Measurements from ENCODE around the gene IQCF5. TPM values are rescaled to one million over a fixed set of nuclear protein-coding genes. Genes with fewer than 3 reads are reported as not detected.

Gene IQCF5
- total RNA-seq, 4 donors from 2014 or later, result not detected

GRCh38 chr3:51830345-51830744 lies 45.1 kb downstream of the IQCF5 start:
- WGBS, 2 donors, result 92 to 95% methylated on average over 11 to 13 of the region's 13 CpGs
- Histone ChIP-seq H3K36me3 (no peaks in the 10 kb centered on the region), H3K27me3 (no peaks in the 10 kb centered on the region), H3K4me1 (no peaks in the 10 kb centered on the region), H3K9me3 (no peaks in the 10 kb centered on the region), H3K4me3 (replicated peaks in 1 of 3) (no peak overlapping the region), H3K27ac (no peak overlapping the region)
- DNase-seq, result no peak
- intact Hi-C loops (cut with DNase I), result no loop called here
- TF ChIP-seq POLR2A (IDR thresholded peaks at IDR 0.05) (no peak), CTCF (IDR thresholded peaks at IDR 0.05) (no peak)

GRCh38 chr3:51828297-51828696 lies 47.1 kb downstream of the IQCF5 start:
- no peaks in the 10 kb centered on the region for H3K27me3 ChIP-seq
- intact Hi-C loops (cut with DNase I), result no loop called here
- H3K9me3 ChIP-seq, result no peaks in the 10 kb centered on the region
- H3K4me1 ChIP-seq, result no peaks in the 10 kb centered on the region
- no peak for DNase-seq
- H3K4me3 ChIP-seq (replicated peaks in 1 of 3), result no peak overlapping the region
- no peaks in the 10 kb centered on the region for H3K36me3 ChIP-seq
- WGBS, 2 donors, result 83 to 84% methylated on average over 1 of the region's 1 CpG
- no peak overlapping the region for H3K27ac ChIP-seq
- TF ChIP-seq POLR2A (IDR thresholded peaks at IDR 0.05) (no peak), CTCF (IDR thresholded peaks at IDR 0.05) (no peak)

Small RNA genes within 50 kb of the gene (small RNA-seq; reads per million reads assigned to genes)
- not detected for gene RN7SL504P

Other genes with a start within 250 kb of the IQCF5 start
- gene TEX264, start 204.3 kb downstream of the IQCF5 start, total RNA-seq, result 100 to 1,000 TPM in 3 of 4 donors, 10 to 100 TPM in 1; 74.3 to 135 (median 122) TPM
- gene GRM2, start 168.5 kb downstream of the IQCF5 start, total RNA-seq, result under 1 TPM in 3 of 4 donors, not detected in 1; 0.20 to 0.81 (median 0.45) TPM
- not detected for gene IQCF6, start 96.4 kb downstream of the IQCF5 start, total RNA-seq
- gene IQCF2, start 14.0 kb downstream of the IQCF5 start, total RNA-seq, result not detected
- not detected for gene IQCF1, start 27.8 kb upstream of the IQCF5 start, total RNA-seq
- gene RRP9, start 66.3 kb upstream of the IQCF5 start, total RNA-seq, result 10 to 100 TPM in 3 of 4 donors, 1 to 10 TPM in 1; 7.3 to 14.4 (median 11.9) TPM
- gene PARP3, start 66.8 kb upstream of the IQCF5 start, total RNA-seq, result 10 to 100 TPM; 32.1 to 50.8 (median 47.1) TPM
- 1 to 10 TPM in 1 of 4 donors, under 1 TPM in 2, not detected in 1; 0.13 to 1.8 (median 0.56) TPM for gene GPR62, start 79.8 kb upstream of the IQCF5 start, total RNA-seq
- gene PCBP4, start 91.9 kb upstream of the IQCF5 start, total RNA-seq, result 10 to 100 TPM; 22.2 to 66.2 (median 41.1) TPM
- 10 to 100 TPM; 64.5 to 94.9 (median 87.8) TPM for gene ABHD14B, start 98.4 kb upstream of the IQCF5 start, total RNA-seq
- 10 to 100 TPM; 20.0 to 91.9 (median 49.3) TPM for gene ABHD14A, start 99.5 kb upstream of the IQCF5 start, total RNA-seq
- 10 to 100 TPM; 34.9 to 98.8 (median 77.6) TPM for gene ACY1, start 107.9 kb upstream of the IQCF5 start, total RNA-seq
- gene RPL29, start 120.3 kb upstream of the IQCF5 start, total RNA-seq, result 1,000 to 10,000 TPM in 3 of 4 donors, 100 to 1,000 TPM in 1; 826 to 1,348 (median 1,271) TPM
- 10 to 100 TPM in 3 of 4 donors, 1 to 10 TPM in 1; 6.9 to 10.6 (median 10.4) TPM for gene DUSP7, start 181.0 kb upstream of the IQCF5 start, total RNA-seq

Measured in thyroid gland (tissue), 4 donors.